Epidermal melanocyte (primary cell): ENCODE measurements around the gene COPS4.
"Not testable (repeated sequence)": the region's sequence is repeated elsewhere in the genome, so short reads cannot be mapped to it uniquely, and the experiment has no call there.

ENCODE experiments used
- DNase-seq: peaks from one replicate; pipeline ENCODE4 v3.0.0; 2011; ENCODE audit warnings: low spot score; ENCODE audit not compliant: insufficient read length

Gene COPS4

DNA sequence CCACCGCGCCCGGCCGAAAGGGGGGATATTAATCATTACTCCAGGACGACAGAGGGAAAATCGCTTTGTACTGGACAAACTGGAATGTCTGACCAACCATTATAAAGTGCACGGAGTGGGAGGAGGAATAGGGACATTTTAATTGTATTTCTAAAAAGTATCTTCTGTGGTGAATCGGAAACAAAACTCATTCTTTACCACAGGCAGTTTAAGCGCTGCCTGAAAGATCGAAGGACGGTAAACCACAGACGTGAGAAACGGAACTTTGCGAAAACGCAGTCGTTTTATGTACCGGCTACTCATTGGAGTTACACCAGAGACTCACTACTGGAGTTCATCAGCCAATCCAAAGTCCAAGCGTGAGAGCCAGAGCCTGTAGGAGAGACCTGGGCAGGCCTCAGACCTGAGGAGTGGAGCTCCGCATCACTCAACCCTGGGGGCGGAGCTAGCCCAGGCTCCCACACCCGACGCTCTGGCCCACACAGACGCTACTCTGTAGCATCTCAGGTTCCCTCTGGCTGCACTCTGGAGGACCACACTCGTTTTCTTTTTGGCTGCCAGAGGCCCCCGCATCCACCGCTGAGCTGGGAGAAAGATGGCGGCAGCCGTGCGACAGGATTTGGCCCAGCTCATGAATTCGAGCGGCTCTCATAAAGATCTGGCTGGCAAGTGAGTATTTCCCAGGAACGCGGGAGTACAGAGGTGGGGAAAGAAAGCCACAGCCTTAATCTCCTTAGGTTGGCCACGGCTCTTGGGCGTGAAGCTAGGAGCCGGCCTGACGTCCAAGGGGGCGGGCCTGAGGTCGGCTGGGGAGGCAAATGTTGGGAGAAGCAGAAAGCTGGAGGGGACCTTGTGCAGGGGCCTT is at the start of gene COPS4:
TSS of gene COPS4 (plus strand) at position 554 of the 865 bp plus-strand sequence. CDS start at position 596, 42 bp downstream.
- peak; percentile 85 for DNase-seq

DNA sequence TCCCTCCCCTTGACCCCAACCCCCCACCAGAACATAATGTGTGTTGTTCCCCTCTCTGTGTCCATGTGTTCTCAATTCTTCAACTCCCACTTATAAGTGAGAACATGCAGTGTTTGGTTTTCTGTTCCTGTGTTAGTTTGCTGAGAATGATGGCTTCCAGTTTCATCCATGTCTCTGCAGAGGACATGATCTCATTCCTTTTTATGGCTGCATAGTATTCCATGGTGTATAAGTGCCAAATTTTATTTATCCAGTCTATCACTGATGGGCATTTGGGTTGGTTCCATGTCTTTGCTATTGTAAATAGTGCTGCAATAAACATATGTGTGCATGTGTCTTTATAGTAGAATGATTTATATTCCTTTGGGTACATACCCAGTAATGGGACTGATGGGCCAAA is 47.5 kb upstream of the COPS4 start:
- not testable (repeated sequence) for DNase-seq

- no peak for DNase-seq
Observed at GRCh38 chr4:82988323-82988832, 46.6 kb upstream of the COPS4 start.

- no peak for DNase-seq
Observed at GRCh38 chr4:82989575-82990429, 45.2 kb upstream of the COPS4 start.

GRCh38 chr4:82994834-82995233 is 40.1 kb upstream of the COPS4 start:
- DNase-seq = no peak

DNA sequence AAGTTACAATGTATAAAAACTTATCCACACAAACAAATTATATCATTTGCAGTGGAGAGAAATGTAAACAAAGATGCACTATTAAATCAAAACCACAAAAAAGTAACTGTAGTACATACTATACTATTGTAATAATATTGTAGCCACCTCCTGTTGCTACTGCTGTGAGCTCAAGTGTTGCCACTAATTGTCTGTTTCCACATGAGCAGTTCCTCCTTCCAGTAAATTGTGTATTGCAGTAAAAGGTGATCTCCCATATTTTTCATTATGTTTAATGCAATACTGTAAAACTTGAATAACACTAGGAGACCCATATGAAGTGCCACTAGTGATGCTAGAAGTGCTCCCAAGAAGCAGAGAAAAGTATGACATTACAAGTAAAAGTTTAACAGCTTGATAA is 36.1 kb upstream of the COPS4 start:
- no peak for DNase-seq

DNA sequence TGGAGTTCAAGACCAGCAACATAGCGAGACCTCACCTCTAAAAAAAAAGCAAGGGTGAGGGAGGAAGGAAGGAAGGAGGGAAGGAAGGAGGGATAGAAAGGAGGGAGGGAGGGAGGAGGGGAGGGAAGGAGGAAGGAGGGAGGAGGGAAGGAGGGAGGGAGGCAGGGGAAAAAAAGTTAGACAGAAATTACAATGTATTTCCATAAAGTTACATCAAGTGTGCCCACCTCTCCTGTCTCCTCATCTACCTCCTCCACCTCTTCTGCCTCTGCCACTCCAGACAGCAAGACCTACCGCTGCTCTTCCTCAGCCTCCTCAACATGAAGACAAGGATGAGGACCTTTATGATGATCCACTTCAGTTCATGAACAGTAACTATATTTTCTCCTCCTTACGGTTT is 32.7 kb upstream of the COPS4 start:
- no peak for DNase-seq

GRCh38 chr4:83003044-83003791 is 31.8 kb upstream of the COPS4 start:
- not testable (repeated sequence) for DNase-seq

DNA sequence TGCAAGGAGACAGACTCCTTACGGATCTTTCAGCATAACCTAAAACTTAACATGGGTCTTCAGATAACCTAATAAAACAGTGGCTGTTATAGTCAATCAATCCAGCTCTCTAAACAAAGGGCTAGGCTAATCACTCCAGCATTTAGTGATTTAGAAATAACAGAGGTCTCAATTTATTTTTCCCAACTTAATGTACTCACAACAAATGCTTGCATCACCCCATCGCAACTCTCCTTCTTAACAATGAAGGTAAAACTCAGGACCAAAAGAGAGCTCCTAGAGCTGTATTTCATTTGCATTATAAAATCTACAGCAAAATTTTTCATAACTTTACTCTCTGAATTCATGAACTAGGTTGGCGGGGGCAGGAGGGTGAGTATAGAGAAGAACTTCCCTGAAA is 25.5 kb upstream of the COPS4 start:
- DNase-seq = no peak

GRCh38 chr4:83010111-83010521 is 24.9 kb upstream of the COPS4 start:
- DNase-seq = no peak

GRCh38 chr4:83010522-83011318 is 24.3 kb upstream of the COPS4 start, which contains the start of gene LIN54:
TSS of gene LIN54 (minus strand) at chr4:83010823. CDS start at chr4:82984844, 25,979 bp downstream.
- DNase-seq = peak; percentile 66

- no peak for DNase-seq
Observed at GRCh38 chr4:83011689-83012199, 23.2 kb upstream of the COPS4 start.

- no peak for DNase-seq
Observed at GRCh38 chr4:83012200-83012686, 22.7 kb upstream of the COPS4 start.

- DNase-seq = peak; percentile 91
Observed at GRCh38 chr4:83012687-83013419, 22.1 kb upstream of the COPS4 start.

GRCh38 chr4:83013420-83013867 is 21.5 kb upstream of the COPS4 start:
- DNase-seq = no peak

- no peak for DNase-seq
Observed at GRCh38 chr4:83013902-83014301, 21.1 kb upstream of the COPS4 start.

DNA sequence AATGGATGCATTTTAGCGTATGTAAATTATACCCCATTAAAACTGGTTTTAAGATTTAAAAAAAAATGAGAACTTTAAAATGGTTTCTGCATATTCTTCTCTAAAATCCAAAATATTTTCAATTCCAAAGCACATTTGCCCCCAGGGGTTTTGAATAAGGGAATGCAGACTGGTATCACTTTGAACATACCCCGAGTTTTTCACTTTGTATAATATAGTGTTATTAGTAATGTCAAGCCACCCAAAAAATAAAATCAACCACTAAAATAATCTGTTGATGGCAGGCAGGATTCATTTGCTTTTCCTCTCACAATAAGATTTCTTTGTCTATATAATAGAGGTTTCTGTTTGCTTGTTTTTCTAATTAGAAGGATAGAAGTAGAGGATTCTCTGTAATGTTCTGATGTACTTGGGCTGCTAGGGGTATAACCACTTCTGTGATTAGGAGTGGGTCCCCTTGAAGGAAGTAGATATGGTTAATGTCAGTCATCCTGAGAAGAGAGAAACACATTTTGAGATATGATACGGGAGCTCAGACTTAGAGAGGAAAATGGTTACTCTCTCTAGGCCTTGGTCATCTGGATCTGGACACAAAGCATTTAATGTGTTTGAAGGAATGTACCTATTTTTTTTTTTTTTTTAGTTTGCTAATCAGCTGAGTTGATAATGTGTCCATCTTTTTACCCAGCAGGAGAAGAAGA is 15.0 kb upstream of the COPS4 start:
- no peak for DNase-seq

GRCh38 chr4:83022724-83023450 is 12.1 kb upstream of the COPS4 start:
- no peak for DNase-seq
